GM12878 (cell line): ENCODE data around the gene SMC3. TPM values are rescaled to one million over a fixed set of nuclear protein-coding genes. Genes with fewer than 3 reads are reported as not detected.

Experiments
- ATAC-seq: fragments of 200-7000 bp; cut with Tn5 transposase; 3 replicates; pipeline ENCODE4 v1.9.1; 2020; ENCODE audit warnings: mild to moderate bottlenecking, moderate library complexity
- BruUV-seq: library from RNA; stranded (reverse); fragments of 400-500 nt; replicated peaks from 2 replicates; lab custom pipeline; 2021; lab: Mats Ljungman, UMichigan
- CTCF ChIA-PET: fragments of 300-600 bp; sonication (Branson Sonifier 250); formaldehyde crosslinking; extraction: SDS; loops from one replicate; lab custom pipeline; 2021; ENCODE audit warnings: inconsistent platforms; lab: Yijun Ruan, JAX
- POLR2A ChIA-PET: fragments of 350-600 bp; formaldehyde crosslinking; extraction: SDS; loops from one replicate; lab custom pipeline; 2021; ENCODE audit warnings: inconsistent platforms; lab: Charles Lee
- RAD21 ChIA-PET: fragments of 300-600 bp; sonication (Branson Sonifier 250); formaldehyde crosslinking; loops from one replicate; lab custom pipeline; 2023; ENCODE audit warnings: antibody characterized with exemption; ENCODE audit not compliant: unreplicated experiment; lab: Charles Lee
- SMC1A ChIA-PET: fragments of 300-600 bp; sonication (Branson Sonifier 250); formaldehyde crosslinking; loops from one replicate; lab custom pipeline; 2023; ENCODE audit not compliant: unreplicated experiment, uncharacterized antibody; lab: Charles Lee
- DNase-seq: peaks from one replicate; pipeline ENCODE4 v3.0.0-alpha.2; 2011; ENCODE audit warnings: low read depth, low spot score
- FAIRE-seq: peaks from 3 replicates; lab custom pipeline; 2011; peaks lifted over from hg19 to GRCh38; lab: Jason Lieb, UNC
- H2AFZ ChIP-seq: 2 replicates; pipeline ENCODE4 v1.6.0; 2011; ENCODE audit warnings: low read depth, low read length, control low read depth; ENCODE audit not compliant: control insufficient read depth
- H3K27ac ChIP-seq: 2 replicates; pipeline ENCODE4 v1.5.1; 2011; ENCODE audit warnings: control low read depth; ENCODE audit not compliant: control insufficient read depth, insufficient read depth
- H3K27me3 ChIP-seq, 2 experiments: replicated peaks in 1 of 2; 2 replicates each; pipeline versions ENCODE4 v1.6.0 to v1.6.1; 2011; ENCODE audit warnings: low read length in 1 of 2; ENCODE audit not compliant: control insufficient read depth in 2 of 2, insufficient read depth in 2 of 2
- H3K36me3 ChIP-seq, 2 experiments: 2 replicates each; pipeline ENCODE4 v1.5.1; 2011; ENCODE audit warnings: low read length in 1 of 2; ENCODE audit not compliant: control insufficient read depth in 2 of 2, insufficient read depth in 2 of 2
- H3K4me1 ChIP-seq: 2 replicates; pipeline ENCODE4 v1.6.1; 2011; ENCODE audit warnings: mild to moderate bottlenecking, low read length, moderate library complexity, mixed read lengths; ENCODE audit not compliant: control insufficient read depth, insufficient read depth
- H3K4me2 ChIP-seq: 2 replicates; pipeline ENCODE4 v1.6.0; 2011; ENCODE audit warnings: control low read depth; ENCODE audit not compliant: control insufficient read depth, insufficient read depth
- H3K4me3 ChIP-seq: fragments of 200-600 bp; sonication (generic); 2 replicates; pipeline ENCODE4 v1.5.1; 2016
- H3K79me2 ChIP-seq: 2 replicates; pipeline ENCODE4 v1.6.0; 2011; ENCODE audit warnings: low read length; ENCODE audit not compliant: control insufficient read depth, insufficient read depth
- H3K9ac ChIP-seq: 2 replicates; pipeline ENCODE4 v1.8.0; 2011; ENCODE audit warnings: low read length, control low read depth, mixed read lengths; ENCODE audit not compliant: control insufficient read depth, insufficient read depth
- H3K9me3 ChIP-seq: replicated peaks from 3 replicates; pipeline ENCODE4 v1.5.1; 2011; ENCODE audit warnings: mild to moderate bottlenecking, low read length; ENCODE audit not compliant: control insufficient read depth, insufficient read depth
- H4K20me1 ChIP-seq: 2 replicates; pipeline ENCODE4 v1.6.0; 2011; ENCODE audit not compliant: control insufficient read depth, insufficient read depth
- IKZF1 ChIP-seq: fragments of 450-650 bp; conservative IDR thresholded peaks from 2 replicates; pipeline ENCODE4 v1.6.1; 2017; ENCODE audit warnings: antibody characterized with exemption, mild to moderate bottlenecking
- MTA2 ChIP-seq: fragments of 450-650 bp; IDR thresholded peaks from 2 replicates; pipeline ENCODE4 v1.6.1; 2016; ENCODE audit warnings: low read depth, mild to moderate bottlenecking, moderate library complexity
- NFYA ChIP-seq: IDR thresholded peaks from 2 replicates; pipeline ENCODE4 v1.6.1; 2011; ENCODE audit warnings: low read depth, mild to moderate bottlenecking, low read length, improper control_type of control experiment, borderline replicate concordance
- POLR2AphosphoS2 ChIP-seq: IDR thresholded peaks from 2 replicates; pipeline ENCODE4 v1.6.1; 2011; ENCODE audit warnings: low read depth, mild to moderate bottlenecking, low read length, improper control_type of control experiment, moderate library complexity
- RAD21 ChIP-seq: IDR thresholded peaks from 2 replicates; pipeline ENCODE4 v1.6.1; 2011; ENCODE audit warnings: mild to moderate bottlenecking, low read depth, low read length, moderate library complexity; ENCODE audit not compliant: insufficient read depth
- SMAD5 ChIP-seq: IDR thresholded peaks from 2 replicates; pipeline ENCODE4 v1.6.1; 2016; ENCODE audit warnings: antibody characterized with exemption, low read depth
- WGBS: methylation state at CpG from one replicate; pipeline ENCODE4 v1.1.6; 2016; ENCODE audit warnings: low lambda C conversion rate; ENCODE audit not compliant: insufficient replicate concordance, insufficient coverage; ENCODE audit errors: missing lambda C conversion rate; 5-methylcytosine and 5-hydroxymethylcytosine counted together
- in situ Hi-C: fragments of 300-500 bp; cut with MboI; formaldehyde crosslinking; loops from 9 replicates; pipeline ENCODE4 v1.14.3; 2018; ENCODE audit warnings: mixed read lengths
- intact Hi-C: fragments of 100-400 bp; cut with micrococcal nuclease; formaldehyde crosslinking; loops from one replicate; pipeline ENCODE4 v1.14.2; 2022; ENCODE audit not compliant: unreplicated experiment
- polyA plus RNA-seq, 11 experiments: library from polyadenylated mRNA; depleted of rRNA in 4 of 11; unstranded in 6 of 11; stranded (reverse) in 5 of 11; fragments of >200 nt; fragmentation: Nextera tagmentation in 4 of 11; fragmentation: Illumina TruSeq in 1 of 11; extraction: Ambion mirVana in 4 of 11; extraction: Trizol in 1 of 11; gene quantifications; 1 replicate in 1 of 11; 2 replicates in 10 of 11; pipeline versions ENCODE4 v1.2.1 to v1.2.3, GENCODE V29; 2011 to 2016; ENCODE audit warnings: inconsistent platforms in 2 of 11, missing spikeins in 2 of 11, low read depth in 1 of 11
- total RNA-seq, 4 experiments: library from RNA; depleted of rRNA in 3 of 4; stranded (reverse); fragments of >200 nt in 3 of 4; fragmentation: Illumina TruSeq in 1 of 4; extraction: Trizol in 1 of 4; gene quantifications; 2 replicates each; pipeline versions ENCODE4 v1.2.1 to v1.2.3, GENCODE V29; 2013 to 2021
- TF ChIP-seq, protein P1 (sequence below): fragments of 450-650 bp; IDR thresholded peaks from 2 replicates; pipeline ENCODE4 v1.6.1; 2014; ENCODE audit warnings: mild to moderate bottlenecking
- TF ChIP-seq, protein P2 (sequence below): fragments of 450-650 bp; IDR thresholded peaks from 2 replicates; pipeline ENCODE4 v1.6.1; 2017; ENCODE audit warnings: mild to moderate bottlenecking, moderate library complexity
- TF ChIP-seq, protein P3 (sequence below): IDR thresholded peaks from 2 replicates; pipeline ENCODE4 v1.6.1; 2011; ENCODE audit warnings: borderline replicate concordance, low read depth, mild to moderate bottlenecking, moderate library complexity, low read length; ENCODE audit not compliant: insufficient read depth, poor library complexity, severe bottlenecking
- TF ChIP-seq, protein P4 (sequence below): fragments of 150-350 bp; IDR thresholded peaks from 2 replicates; pipeline ENCODE4 v1.6.1; 2016; ENCODE audit warnings: low read depth, low read length

SMC3 gene
- total and polyA plus RNA-seq, 10 of the 15 experiments (the other 5 are each of a cell fraction or from before 2014, with no cell fraction given) = 30.4 to 123 (median 48.3) TPM

GRCh38 chr10:110530131-110530831 is 37.2 kb upstream of the SMC3 start (continued):
- TF ChIP-seq, protein P1, sequence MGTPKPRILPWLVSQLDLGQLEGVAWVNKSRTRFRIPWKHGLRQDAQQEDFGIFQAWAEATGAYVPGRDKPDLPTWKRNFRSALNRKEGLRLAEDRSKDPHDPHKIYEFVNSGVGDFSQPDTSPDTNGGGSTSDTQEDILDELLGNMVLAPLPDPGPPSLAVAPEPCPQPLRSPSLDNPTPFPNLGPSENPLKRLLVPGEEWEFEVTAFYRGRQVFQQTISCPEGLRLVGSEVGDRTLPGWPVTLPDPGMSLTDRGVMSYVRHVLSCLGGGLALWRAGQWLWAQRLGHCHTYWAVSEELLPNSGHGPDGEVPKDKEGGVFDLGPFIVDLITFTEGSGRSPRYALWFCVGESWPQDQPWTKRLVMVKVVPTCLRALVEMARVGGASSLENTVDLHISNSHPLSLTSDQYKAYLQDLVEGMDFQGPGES = no peak
- TF ChIP-seq MTA2 (no peak), NFYA (no peak), IKZF1 (peak; percentile 11; the same call in 1 of the 2 replicates), RAD21 (no peak), SMAD5 (no peak)

DNA sequence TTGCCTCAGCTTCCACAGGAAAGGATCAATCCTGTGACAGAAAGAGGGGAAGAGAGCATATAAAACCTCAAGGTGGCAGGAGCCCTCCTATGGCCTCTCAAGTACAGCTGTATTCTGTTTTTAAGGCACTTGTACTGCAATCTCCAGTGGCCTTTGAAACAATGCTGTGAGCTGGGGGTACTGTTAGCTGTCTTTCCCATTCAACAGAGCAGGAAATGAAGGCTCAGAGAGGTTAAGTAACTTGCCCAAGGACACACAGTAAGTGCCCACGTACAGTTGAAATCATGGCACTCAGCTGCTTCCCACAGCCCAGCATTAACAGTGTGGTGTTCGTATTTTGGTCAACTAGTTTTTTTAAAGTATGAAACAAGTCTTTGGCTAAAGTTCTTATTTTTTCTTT is 35.8 kb upstream of the SMC3 start:
- FAIRE-seq (no peak), ATAC-seq (no peak), DNase-seq (no peak)
- Histone ChIP-seq H3K36me3 (no peaks in the 10 kb centered on the region), H3K79me2 (no peaks in the 10 kb centered on the region), H3K9me3 (no peaks in the 10 kb centered on the region), H3K27ac (no peak overlapping the region), H3K9ac (no peak overlapping the region), H3K4me3 (no peak overlapping the region), H3K4me1 (peaks cover 48% of the 10 kb centered on the region), H2AFZ (no peak overlapping the region), H4K20me1 (no peaks in the 10 kb centered on the region), H3K27me3 (no peaks in the 10 kb centered on the region), H3K4me2 (no peak overlapping the region)
- BruUV-seq = no TSS peak
- intact Hi-C loops = no loop called here
- CTCF ChIA-PET = interaction anchor here (0.6 to 10.7 kb wide), 4 partner anchors 15 to 177 kb away, joined by 3 to 85 read pairs (median 5); no protein-coding TSS in a partner anchor
- in situ Hi-C loops = no loop called here
- WGBS = 97% methylated on average over 2 of the region's 2 CpGs
- SMC1A ChIA-PET = interaction anchor here (0.8 to 8.8 kb wide), 4 partner anchors 14 to 176 kb away, joined by 3 to 54 read pairs (median 28); no protein-coding TSS in a partner anchor
- RAD21 ChIA-PET = interaction anchor here (0.7 to 7.1 kb wide), 3 partner anchors 28 to 176 kb away, joined by 3 to 34 read pairs (median 5); no protein-coding TSS in a partner anchor
- POLR2A ChIA-PET = interaction anchor here (0.6 to 1.0 kb wide), 3 partner anchors 29 to 176 kb away, joined by 3 to 6 read pairs (median 3); no protein-coding TSS in a partner anchor
- TF ChIP-seq, protein P2, sequence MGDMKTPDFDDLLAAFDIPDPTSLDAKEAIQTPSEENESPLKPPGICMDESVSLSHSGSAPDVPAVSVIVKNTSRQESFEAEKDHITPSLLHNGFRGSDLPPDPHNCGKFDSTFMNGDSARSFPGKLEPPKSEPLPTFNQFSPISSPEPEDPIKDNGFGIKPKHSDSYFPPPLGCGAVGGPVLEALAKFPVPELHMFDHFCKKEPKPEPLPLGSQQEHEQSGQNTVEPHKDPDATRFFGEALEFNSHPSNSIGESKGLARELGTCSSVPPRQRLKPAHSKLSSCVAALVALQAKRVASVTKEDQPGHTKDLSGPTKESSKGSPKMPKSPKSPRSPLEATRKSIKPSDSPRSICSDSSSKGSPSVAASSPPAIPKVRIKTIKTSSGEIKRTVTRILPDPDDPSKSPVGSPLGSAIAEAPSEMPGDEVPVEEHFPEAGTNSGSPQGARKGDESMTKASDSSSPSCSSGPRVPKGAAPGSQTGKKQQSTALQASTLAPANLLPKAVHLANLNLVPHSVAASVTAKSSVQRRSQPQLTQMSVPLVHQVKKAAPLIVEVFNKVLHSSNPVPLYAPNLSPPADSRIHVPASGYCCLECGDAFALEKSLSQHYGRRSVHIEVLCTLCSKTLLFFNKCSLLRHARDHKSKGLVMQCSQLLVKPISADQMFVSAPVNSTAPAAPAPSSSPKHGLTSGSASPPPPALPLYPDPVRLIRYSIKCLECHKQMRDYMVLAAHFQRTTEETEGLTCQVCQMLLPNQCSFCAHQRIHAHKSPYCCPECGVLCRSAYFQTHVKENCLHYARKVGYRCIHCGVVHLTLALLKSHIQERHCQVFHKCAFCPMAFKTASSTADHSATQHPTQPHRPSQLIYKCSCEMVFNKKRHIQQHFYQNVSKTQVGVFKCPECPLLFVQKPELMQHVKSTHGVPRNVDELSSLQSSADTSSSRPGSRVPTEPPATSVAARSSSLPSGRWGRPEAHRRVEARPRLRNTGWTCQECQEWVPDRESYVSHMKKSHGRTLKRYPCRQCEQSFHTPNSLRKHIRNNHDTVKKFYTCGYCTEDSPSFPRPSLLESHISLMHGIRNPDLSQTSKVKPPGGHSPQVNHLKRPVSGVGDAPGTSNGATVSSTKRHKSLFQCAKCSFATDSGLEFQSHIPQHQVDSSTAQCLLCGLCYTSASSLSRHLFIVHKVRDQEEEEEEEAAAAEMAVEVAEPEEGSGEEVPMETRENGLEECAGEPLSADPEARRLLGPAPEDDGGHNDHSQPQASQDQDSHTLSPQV = no peak
- TF ChIP-seq, protein P3, sequence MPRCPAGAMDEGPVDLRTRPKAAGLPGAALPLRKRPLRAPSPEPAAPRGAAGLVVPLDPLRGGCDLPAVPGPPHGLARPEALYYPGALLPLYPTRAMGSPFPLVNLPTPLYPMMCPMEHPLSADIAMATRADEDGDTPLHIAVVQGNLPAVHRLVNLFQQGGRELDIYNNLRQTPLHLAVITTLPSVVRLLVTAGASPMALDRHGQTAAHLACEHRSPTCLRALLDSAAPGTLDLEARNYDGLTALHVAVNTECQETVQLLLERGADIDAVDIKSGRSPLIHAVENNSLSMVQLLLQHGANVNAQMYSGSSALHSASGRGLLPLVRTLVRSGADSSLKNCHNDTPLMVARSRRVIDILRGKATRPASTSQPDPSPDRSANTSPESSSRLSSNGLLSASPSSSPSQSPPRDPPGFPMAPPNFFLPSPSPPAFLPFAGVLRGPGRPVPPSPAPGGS = no peak
- TF ChIP-seq, protein P4, sequence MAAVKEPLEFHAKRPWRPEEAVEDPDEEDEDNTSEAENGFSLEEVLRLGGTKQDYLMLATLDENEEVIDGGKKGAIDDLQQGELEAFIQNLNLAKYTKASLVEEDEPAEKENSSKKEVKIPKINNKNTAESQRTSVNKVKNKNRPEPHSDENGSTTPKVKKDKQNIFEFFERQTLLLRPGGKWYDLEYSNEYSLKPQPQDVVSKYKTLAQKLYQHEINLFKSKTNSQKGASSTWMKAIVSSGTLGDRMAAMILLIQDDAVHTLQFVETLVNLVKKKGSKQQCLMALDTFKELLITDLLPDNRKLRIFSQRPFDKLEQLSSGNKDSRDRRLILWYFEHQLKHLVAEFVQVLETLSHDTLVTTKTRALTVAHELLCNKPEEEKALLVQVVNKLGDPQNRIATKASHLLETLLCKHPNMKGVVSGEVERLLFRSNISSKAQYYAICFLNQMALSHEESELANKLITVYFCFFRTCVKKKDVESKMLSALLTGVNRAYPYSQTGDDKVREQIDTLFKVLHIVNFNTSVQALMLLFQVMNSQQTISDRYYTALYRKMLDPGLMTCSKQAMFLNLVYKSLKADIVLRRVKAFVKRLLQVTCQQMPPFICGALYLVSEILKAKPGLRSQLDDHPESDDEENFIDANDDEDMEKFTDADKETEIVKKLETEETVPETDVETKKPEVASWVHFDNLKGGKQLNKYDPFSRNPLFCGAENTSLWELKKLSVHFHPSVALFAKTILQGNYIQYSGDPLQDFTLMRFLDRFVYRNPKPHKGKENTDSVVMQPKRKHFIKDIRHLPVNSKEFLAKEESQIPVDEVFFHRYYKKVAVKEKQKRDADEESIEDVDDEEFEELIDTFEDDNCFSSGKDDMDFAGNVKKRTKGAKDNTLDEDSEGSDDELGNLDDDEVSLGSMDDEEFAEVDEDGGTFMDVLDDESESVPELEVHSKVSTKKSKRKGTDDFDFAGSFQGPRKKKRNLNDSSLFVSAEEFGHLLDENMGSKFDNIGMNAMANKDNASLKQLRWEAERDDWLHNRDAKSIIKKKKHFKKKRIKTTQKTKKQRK = no peak
- TF ChIP-seq POLR2AphosphoS2 = no peak
